Dedifferentiated amniotic fluid mesenchymal stem cell (primary cell): Measurements from ENCODE around the gene GRHL1.

Source experiments
- DNase-seq: peaks from one replicate; pipeline ENCODE4 v3.0.0-alpha.2; 2016; ENCODE audit errors: extremely low spot score

GRHL1 gene

GRCh38 chr2:9948721-9949120, 2.8 kb upstream of the GRHL1 start:
- DNase-seq, result no peak

- DNase-seq, result no peak
Measured at GRCh38 chr2:9949239-9949991, 2.1 kb upstream of the GRHL1 start.

- no peak for DNase-seq
Measured at GRCh38 chr2:9949992-9950520, 1.4 kb upstream of the GRHL1 start.

- no peak for DNase-seq
Measured at GRCh38 chr2:9950521-9951271, 797 bp upstream of the GRHL1 start.

GRCh38 chr2:9951272-9951521, 296 bp upstream of the GRHL1 start:
- DNase-seq, result no peak

- no peak for DNase-seq
Measured at GRCh38 chr2:9952286-9952737, 819 bp downstream of the GRHL1 start.

GRCh38 chr2:9952856-9953503, 1.5 kb downstream of the GRHL1 start:
- DNase-seq, result no peak

GRCh38 chr2:9954136-9954535, 2.6 kb downstream of the GRHL1 start:
- DNase-seq, result no peak

GRCh38 chr2:9958057-9958456, 6.6 kb downstream of the GRHL1 start:
- no peak for DNase-seq

- no peak for DNase-seq
Measured at GRCh38 chr2:9959262-9959661, 7.8 kb downstream of the GRHL1 start.

- no peak for DNase-seq
Measured at GRCh38 chr2:9961013-9961412, 9.5 kb downstream of the GRHL1 start.

- DNase-seq, result no peak
Measured at GRCh38 chr2:9964334-9964980, 13.0 kb downstream of the GRHL1 start.

GRCh38 chr2:9965119-9965822, 13.8 kb downstream of the GRHL1 start:
- DNase-seq, result no peak

GRCh38 chr2:9966491-9967022, 15.1 kb downstream of the GRHL1 start:
- DNase-seq, result no peak

- no peak for DNase-seq
Measured at GRCh38 chr2:9967053-9967775, 15.7 kb downstream of the GRHL1 start.

GRCh38 chr2:9968553-9969497, 17.3 kb downstream of the GRHL1 start:
- no peak for DNase-seq

GRCh38 chr2:9970200-9971044, 18.9 kb downstream of the GRHL1 start:
- peak; percentile 54 for DNase-seq

GRCh38 chr2:9971105-9971818, 19.8 kb downstream of the GRHL1 start:
- no peak for DNase-seq
